HEK293 (cell line): ENCODE data around the gene PHKA2.
"Not testable (repeated sequence)": the region's sequence is repeated elsewhere in the genome, so short reads cannot be mapped to it uniquely, and the experiment has no call there.

ENCODE experiments used
- CTCF ChIA-PET: fragments of 350-600 bp; formaldehyde crosslinking; extraction: SDS; loops from one replicate; lab custom pipeline; 2021; ENCODE audit warnings: antibody characterized with exemption; lab: Yijun Ruan, JAX
- POLR2A ChIA-PET: fragments of 300-600 bp; formaldehyde crosslinking; extraction: SDS; loops from one replicate; lab custom pipeline; 2020; ENCODE audit warnings: antibody characterized with exemption, inconsistent platforms; lab: Yijun Ruan, JAX
- H3K27ac ChIP-seq: fragments of 200-500 bp; sonication (Bioruptor generic); 2 replicates; pipeline ENCODE4 v1.5.1; 2014; ENCODE audit warnings: low read depth, low read length, control low read depth, inconsistent platforms; ENCODE audit errors: extremely low read depth
- H3K36me3 ChIP-seq, 2 experiments: fragments of 200-500 bp in 1 of 2; sonication (Bioruptor generic) in 1 of 2; 1 replicate in 1 of 2; 2 replicates in 1 of 2; pipeline ENCODE4 v1.5.1; 2014 to 2017; ENCODE audit warnings: inconsistent platforms in 2 of 2, low read length in 2 of 2; ENCODE audit not compliant: control insufficient read depth in 2 of 2, insufficient read depth in 1 of 2
- H3K4me1 ChIP-seq: fragments of 200-500 bp; sonication (Bioruptor generic); 2 replicates; pipeline ENCODE4 v1.5.1; 2014; ENCODE audit warnings: mild to moderate bottlenecking, low read length, inconsistent platforms; ENCODE audit not compliant: control insufficient read depth, insufficient read depth
- H3K4me3 ChIP-seq: 2 replicates; pipeline ENCODE4 v1.5.1; 2011; ENCODE audit warnings: low read depth, mild to moderate bottlenecking, control low read depth, low read length, moderate library complexity
- H3K9me3 ChIP-seq: fragments of 200-500 bp; sonication (Bioruptor generic); 2 replicates; pipeline ENCODE4 v1.5.1; 2014; ENCODE audit warnings: low read depth, low read length, inconsistent platforms; ENCODE audit not compliant: control insufficient read depth, insufficient read depth
- EGR2 ChIP-seq: fragments of 450-650 bp; formaldehyde crosslinking; IDR thresholded peaks from 2 replicates; pipeline ENCODE4 v1.5.1; 2016; ENCODE audit warnings: low read depth, missing biosample characterization, missing genetic modification characterization
- KLF8 ChIP-seq: fragments of 450-650 bp; formaldehyde crosslinking; IDR thresholded peaks from 2 replicates; pipeline ENCODE4 v1.5.1; 2016; ENCODE audit warnings: missing biosample characterization, missing genetic modification characterization
- TRIM28 ChIP-seq: IDR thresholded peaks from 2 replicates; pipeline ENCODE4 v1.6.1; 2011; ENCODE audit warnings: low read length, control low read depth, borderline replicate concordance
- ZFHX2 ChIP-seq: fragments of 450-650 bp; formaldehyde crosslinking; conservative IDR thresholded peaks from 2 replicates; pipeline ENCODE4 v1.5.1; 2016; ENCODE audit warnings: missing biosample characterization, missing genetic modification characterization
- ZNF2 ChIP-seq: fragments of 450-650 bp; formaldehyde crosslinking; IDR thresholded peaks from 2 replicates; pipeline ENCODE4 v1.5.1; 2016; ENCODE audit warnings: missing biosample characterization, missing genetic modification characterization
- ZNF223 ChIP-seq: fragments of 450-650 bp; formaldehyde crosslinking; IDR thresholded peaks from 2 replicates; pipeline ENCODE4 v1.5.1; 2016; ENCODE audit warnings: missing biosample characterization, missing genetic modification characterization
- ZNF530 ChIP-seq: fragments of 450-650 bp; formaldehyde crosslinking; IDR thresholded peaks from 2 replicates; pipeline ENCODE4 v1.5.1; 2016; ENCODE audit warnings: low read depth, missing biosample characterization, missing genetic modification characterization
- ZNF785 ChIP-seq: fragments of 450-650 bp; formaldehyde crosslinking; IDR thresholded peaks from 2 replicates; pipeline ENCODE4 v1.5.1; 2016; ENCODE audit warnings: missing biosample characterization, missing genetic modification characterization
- ZNF792 ChIP-seq: fragments of 450-650 bp; formaldehyde crosslinking; IDR thresholded peaks from 2 replicates; pipeline ENCODE4 v1.5.1; 2016; ENCODE audit warnings: missing biosample characterization, missing genetic modification characterization
- TF ChIP-seq, protein P1 (sequence below): fragments of 450-650 bp; formaldehyde crosslinking; IDR thresholded peaks from 2 replicates; pipeline ENCODE4; 2016; ENCODE audit warnings: missing biosample characterization, missing genetic modification characterization
- TF ChIP-seq, protein P2 (sequence below): fragments of 450-650 bp; formaldehyde crosslinking; IDR thresholded peaks from 2 replicates; pipeline ENCODE4 v1.5.1; 2016; ENCODE audit warnings: missing biosample characterization, missing genetic modification characterization, low read depth
- TF ChIP-seq, protein P3 (sequence below): fragments of 450-650 bp; formaldehyde crosslinking; conservative IDR thresholded peaks from 2 replicates; pipeline ENCODE4 v1.5.1; 2016; ENCODE audit warnings: low read depth, missing biosample characterization, missing genetic modification characterization

PHKA2 gene

DNA sequence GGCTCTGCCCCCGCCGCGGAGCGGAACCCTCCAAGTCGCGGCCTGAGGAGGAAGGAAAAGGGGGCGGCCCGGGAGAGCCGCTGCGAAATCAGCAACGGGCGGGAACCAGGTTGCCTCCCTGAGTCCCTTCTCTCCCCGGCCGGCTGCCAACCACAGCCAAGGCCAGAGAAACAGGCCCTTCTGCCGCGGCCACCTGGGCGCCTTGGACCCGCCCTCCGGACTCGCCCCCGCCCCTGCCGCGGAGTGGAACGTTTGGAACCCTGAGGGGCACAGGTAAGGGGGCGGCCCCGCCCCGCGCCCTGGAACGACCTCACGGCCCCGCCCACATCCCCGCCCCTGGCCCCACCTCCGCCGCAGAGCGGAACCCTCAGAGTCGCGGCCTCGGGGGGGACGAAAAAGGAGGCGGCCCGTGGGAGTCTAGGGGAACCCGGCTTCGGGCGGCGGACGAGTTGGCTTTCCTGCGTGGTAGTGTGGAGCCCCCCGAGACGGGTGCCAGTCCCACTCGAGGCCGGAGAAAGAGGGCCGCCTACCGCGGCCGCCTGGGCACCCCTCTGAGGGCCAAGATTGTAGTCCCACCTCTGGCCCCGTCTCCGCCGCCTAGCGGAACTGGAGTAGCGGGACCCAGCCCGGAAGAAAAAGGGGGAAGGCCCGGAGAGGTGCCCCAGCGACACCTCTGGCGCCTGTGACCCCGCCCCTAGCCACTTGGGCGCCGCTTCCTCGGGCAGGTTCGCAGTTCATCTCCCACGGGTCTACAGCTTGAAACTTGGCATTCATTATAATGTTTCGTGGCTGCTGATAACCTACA lies 669 bp upstream of the PHKA2 start (continued):
- TF ChIP-seq, protein P1, sequence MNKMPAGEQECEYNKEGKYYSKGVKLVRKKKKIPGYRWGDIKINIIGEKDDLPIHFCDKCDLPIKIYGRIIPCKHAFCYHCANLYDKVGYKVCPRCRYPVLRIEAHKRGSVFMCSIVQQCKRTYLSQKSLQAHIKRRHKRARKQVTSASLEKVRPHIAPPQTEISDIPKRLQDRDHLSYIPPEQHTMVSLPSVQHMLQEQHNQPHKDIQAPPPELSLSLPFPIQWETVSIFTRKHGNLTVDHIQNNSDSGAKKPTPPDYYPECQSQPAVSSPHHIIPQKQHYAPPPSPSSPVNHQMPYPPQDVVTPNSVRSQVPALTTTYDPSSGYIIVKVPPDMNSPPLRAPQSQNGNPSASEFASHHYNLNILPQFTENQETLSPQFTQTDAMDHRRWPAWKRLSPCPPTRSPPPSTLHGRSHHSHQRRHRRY (tag by site-specific recombination): no peak
- no peak for TF ChIP-seq ZNF785 (tag by site-specific recombination)

DNA sequence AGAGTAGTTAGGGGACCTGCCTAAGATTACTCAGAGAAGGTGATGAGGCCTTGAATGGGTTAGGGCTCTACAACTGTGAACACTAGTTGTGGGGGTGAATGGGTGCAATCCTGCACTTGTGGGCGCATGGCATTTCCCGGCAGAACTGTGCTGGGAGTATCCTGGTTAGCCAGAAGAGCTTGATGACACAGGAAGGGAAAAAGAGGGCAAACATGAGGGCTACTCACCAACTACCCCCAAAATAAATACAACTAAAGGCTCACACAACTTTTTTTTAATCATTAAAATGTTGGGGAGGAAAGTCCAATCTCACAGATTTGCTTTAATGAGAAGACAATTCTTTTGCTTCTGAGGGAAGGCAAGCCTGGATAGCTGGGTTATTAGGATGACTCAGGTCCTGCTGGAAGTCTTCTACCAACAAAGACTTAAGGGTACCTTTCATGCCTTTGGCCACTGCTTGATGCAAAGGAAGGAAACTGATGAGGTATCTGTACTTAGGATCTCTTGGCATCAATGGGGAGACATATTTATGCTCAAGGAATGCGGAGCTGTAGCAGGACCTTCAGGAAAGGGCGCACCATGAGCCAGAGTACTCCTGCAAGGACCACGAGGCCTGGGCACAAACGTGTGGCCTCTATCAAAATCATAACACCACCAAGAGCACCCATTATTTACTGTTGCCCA lies 2.6 kb downstream of the PHKA2 start:
- H3K36me3 ChIP-seq: no peaks in the 10 kb centered on the region
- TF ChIP-seq TRIM28: no peak
- no peak for TF ChIP-seq KLF8 (tag by site-specific recombination)
- no peak for TF ChIP-seq ZNF792
- no peak for TF ChIP-seq ZNF2 (tag by site-specific recombination)
- TF ChIP-seq, protein P2, sequence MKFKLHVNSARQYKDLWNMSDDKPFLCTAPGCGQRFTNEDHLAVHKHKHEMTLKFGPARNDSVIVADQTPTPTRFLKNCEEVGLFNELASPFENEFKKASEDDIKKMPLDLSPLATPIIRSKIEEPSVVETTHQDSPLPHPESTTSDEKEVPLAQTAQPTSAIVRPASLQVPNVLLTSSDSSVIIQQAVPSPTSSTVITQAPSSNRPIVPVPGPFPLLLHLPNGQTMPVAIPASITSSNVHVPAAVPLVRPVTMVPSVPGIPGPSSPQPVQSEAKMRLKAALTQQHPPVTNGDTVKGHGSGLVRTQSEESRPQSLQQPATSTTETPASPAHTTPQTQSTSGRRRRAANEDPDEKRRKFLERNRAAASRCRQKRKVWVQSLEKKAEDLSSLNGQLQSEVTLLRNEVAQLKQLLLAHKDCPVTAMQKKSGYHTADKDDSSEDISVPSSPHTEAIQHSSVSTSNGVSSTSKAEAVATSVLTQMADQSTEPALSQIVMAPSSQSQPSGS (tag by site-specific recombination): no peak
- no peaks in the 10 kb centered on the region for H3K9me3 ChIP-seq
- POLR2A ChIA-PET: no interaction called here
- no peaks in the 10 kb centered on the region for H3K4me1 ChIP-seq
- no peak overlapping the region for H3K27ac ChIP-seq
- no peak overlapping the region for H3K4me3 ChIP-seq
- CTCF ChIA-PET: interaction anchor here (0.8 kb wide), 1 partner anchor 17 kb away, joined by 3 read pairs; no protein-coding TSS in a partner anchor

DNA sequence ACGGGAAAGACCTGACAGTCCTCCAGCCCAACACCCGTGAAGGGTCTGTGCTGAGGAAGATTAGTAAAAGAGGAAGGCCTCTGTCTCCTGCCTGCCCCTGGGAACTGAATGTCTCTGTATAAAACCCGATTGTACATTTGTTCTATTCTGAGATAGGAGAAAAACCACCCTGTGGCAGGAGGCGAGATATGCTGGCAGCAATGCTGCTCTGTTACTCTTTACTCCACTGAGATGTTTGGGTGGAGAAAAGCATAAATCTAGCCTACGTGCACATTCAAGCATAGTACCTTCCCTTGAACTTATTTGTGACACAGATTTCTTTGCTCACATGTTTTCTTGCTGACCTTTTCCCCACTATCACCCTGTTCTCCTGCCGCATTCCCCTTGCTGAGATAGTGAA lies 3.7 kb downstream of the PHKA2 start:
- CTCF ChIA-PET, POLR2A ChIA-PET: not testable (repeated sequence)

DNA sequence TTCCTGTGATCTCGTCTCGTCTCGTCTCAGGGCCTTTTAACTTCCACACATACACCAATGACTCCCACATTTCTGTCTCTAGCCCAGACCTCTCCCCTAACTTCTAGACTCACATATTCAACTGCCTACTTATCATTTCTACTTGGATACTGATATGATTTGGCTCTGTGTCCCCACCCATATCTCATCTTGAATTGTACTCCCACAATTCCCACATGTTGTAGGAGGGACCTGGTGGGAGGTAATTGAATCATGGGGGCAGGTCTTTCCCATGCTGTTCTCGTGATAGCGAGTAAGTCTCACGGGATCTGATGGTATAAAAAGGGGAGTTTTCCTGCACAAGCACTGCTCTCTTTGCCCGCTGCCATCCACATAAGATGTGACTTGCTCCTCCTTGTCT lies 8.9 kb downstream of the PHKA2 start:
- Histone ChIP-seq H3K4me1 (peaks cover 9% of the 10 kb centered on the region; the same call in 1 of the 2 replicates), H3K4me3 (no peak overlapping the region), H3K27ac (no peak overlapping the region), H3K36me3 (no peaks in the 10 kb centered on the region), H3K9me3 (no peaks in the 10 kb centered on the region)
- ChIA-PET POLR2A (no interaction called here), CTCF (no interaction called here)
- TF ChIP-seq EGR2 (tag by site-specific recombination) (peak; percentile 81), ZNF530 (tag by site-specific recombination) (no peak), ZFHX2 (tag by site-specific recombination) (peak; percentile 83), ZNF223 (tag by site-specific recombination) (no peak)
- TF ChIP-seq, protein P3, sequence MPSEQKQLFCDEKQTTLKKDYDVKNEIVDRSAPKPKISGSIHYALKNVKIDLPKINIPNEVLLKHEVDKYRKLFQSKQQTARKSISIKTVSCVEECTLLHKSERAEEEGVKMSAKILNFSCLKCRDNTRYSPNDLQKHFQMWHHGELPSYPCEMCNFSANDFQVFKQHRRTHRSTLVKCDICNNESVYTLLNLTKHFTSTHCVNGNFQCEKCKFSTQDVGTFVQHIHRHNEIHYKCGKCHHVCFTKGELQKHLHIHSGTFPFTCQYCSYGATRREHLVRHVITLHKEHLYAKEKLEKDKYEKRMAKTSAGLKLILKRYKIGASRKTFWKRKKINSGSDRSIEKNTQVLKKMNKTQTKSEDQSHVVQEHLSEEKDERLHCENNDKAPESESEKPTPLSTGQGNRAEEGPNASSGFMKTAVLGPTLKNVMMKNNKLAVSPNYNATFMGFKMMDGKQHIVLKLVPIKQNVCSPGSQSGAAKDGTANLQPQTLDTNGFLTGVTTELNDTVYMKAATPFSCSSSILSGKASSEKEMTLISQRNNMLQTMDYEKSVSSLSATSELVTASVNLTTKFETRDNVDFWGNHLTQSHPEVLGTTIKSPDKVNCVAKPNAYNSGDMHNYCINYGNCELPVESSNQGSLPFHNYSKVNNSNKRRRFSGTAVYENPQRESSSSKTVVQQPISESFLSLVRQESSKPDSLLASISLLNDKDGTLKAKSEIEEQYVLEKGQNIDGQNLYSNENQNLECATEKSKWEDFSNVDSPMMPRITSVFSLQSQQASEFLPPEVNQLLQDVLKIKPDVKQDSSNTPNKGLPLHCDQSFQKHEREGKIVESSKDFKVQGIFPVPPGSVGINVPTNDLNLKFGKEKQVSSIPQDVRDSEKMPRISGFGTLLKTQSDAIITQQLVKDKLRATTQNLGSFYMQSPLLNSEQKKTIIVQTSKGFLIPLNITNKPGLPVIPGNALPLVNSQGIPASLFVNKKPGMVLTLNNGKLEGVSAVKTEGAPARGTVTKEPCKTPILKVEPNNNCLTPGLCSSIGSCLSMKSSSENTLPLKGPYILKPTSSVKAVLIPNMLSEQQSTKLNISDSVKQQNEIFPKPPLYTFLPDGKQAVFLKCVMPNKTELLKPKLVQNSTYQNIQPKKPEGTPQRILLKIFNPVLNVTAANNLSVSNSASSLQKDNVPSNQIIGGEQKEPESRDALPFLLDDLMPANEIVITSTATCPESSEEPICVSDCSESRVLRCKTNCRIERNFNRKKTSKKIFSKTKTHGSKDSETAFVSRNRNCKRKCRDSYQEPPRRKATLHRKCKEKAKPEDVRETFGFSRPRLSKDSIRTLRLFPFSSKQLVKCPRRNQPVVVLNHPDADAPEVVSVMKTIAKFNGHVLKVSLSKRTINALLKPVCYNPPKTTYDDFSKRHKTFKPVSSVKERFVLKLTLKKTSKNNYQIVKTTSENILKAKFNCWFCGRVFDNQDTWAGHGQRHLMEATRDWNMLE (tag by site-specific recombination): no peak

More for the DNA sequence above, 3.7 kb downstream of the PHKA2 start:
- H3K9me3 ChIP-seq, H3K4me3 ChIP-seq, H3K4me1 ChIP-seq, H3K27ac ChIP-seq, H3K36me3 ChIP-seq: not testable (repeated sequence)
